Measurements from ENCODE around the gene ARPIN.
"Not testable (repeated sequence)": the region's sequence is repeated elsewhere in the genome, so short reads cannot be mapped to it uniquely, and the experiment has no call there.

The ARPIN gene

GRCh38 chr15:89874926-89875564 lies 37.7 kb downstream of the ARPIN start:
- TF ChIP-seq CTCF (IDR thresholded peaks at IDR 0.05) (peak; percentile 98), ZFX (IDR thresholded peaks at IDR 0.05; ENCODE audit: borderline replicate concordance) (no peak)
- no peak overlapping the region; the same call in 1 of the 2 replicates for H3K27ac ChIP-seq

GRCh38 chr15:89870688-89871288 lies 42.0 kb downstream of the ARPIN start:
- H3K27ac ChIP-seq, result no peak overlapping the region
- no peak for TF ChIP-seq CTCF (IDR thresholded peaks at IDR 0.05)

- no peak overlapping the region for H3K27ac ChIP-seq
- TF ChIP-seq ZFX (IDR thresholded peaks at IDR 0.05; ENCODE audit: borderline replicate concordance) (no peak), CTCF (IDR thresholded peaks at IDR 0.05) (no peak)
Observed at GRCh38 chr15:89870006-89870405, 42.7 kb downstream of the ARPIN start.

GRCh38 chr15:89869490-89869889 lies 43.3 kb downstream of the ARPIN start:
- H3K27ac ChIP-seq, result not testable (repeated sequence)

- TF ChIP-seq ZFX (IDR thresholded peaks at IDR 0.05; ENCODE audit: borderline replicate concordance) (no peak), CTCF (IDR thresholded peaks at IDR 0.05) (no peak)
- H3K27ac ChIP-seq, result no peak overlapping the region
Observed at GRCh38 chr15:89864958-89865739, 47.6 kb downstream of the ARPIN start.

- H3K27ac ChIP-seq, result no peak overlapping the region
Observed at GRCh38 chr15:89863918-89864317, 48.8 kb downstream of the ARPIN start.

GRCh38 chr15:89860891-89861290 lies 51.9 kb downstream of the ARPIN start:
- no peak overlapping the region for H3K27ac ChIP-seq
- TF ChIP-seq CTCF (IDR thresholded peaks at IDR 0.05), result no peak
- no peak for TF ChIP-seq ZFX (IDR thresholded peaks at IDR 0.05; ENCODE audit: borderline replicate concordance)

More at GRCh38 chr15:89863918-89864317, 48.8 kb downstream of the ARPIN start:
- TF ChIP-seq CTCF (IDR thresholded peaks at IDR 0.05) (no peak), ZFX (IDR thresholded peaks at IDR 0.05; ENCODE audit: borderline replicate concordance) (no peak)
